EL (cell line): Measurements from ENCODE around the gene CENPC.
"Not testable (repeated sequence)": the region's sequence is repeated elsewhere in the genome, so short reads cannot be mapped to it uniquely, and the experiment has no call there.

Source experiments
- DNase-seq: peaks from one replicate; pipeline ENCODE4 v3.0.0-alpha.2; 2016

Gene CENPC

DNA sequence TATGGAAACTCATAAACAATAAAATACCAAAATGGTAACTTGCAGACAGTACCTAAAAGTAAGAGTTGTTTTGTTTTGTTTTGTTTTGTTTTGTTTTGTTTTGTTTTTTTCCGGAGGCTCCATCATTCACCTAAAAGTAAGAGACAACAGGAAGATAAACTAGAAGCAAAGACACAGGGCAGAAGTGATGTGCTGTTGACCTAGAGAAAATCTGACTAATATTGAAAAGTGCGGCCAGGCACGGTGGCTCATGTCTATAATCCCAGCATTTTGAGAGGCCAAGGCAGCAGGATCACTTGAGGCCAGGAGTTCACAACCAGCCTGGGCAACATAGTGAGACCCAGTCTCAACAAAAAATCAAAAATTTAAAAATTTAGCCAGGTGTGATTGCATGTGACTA is 5.6 kb upstream of the CENPC start:
- no peak for DNase-seq

DNA sequence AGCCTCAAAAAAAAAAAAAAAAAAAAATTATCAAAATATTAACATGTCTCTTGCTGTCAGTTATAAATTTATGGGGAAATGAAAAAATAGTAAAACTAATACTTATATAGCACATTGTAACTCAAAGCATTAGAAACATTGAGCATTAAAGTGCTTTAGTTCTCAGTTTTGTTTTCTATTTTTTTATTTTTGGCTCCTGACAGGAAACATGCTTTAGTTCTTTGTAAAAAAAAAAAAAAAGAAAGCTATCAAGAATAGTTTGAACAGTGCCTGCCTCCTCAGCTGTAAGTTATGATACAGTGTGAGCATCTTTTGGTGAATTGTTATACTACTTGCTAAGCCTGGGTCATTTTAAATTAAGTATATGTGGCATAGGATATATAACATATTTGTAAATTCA is 5.1 kb upstream of the CENPC start:
- no peak for DNase-seq

- DNase-seq: no peak
These were observed 3.8 kb upstream of the CENPC start for GRCh38 chr4:67549123-67549522.

GRCh38 chr4:67546971-67547370 is 1.7 kb upstream of the CENPC start:
- DNase-seq: no peak

DNA sequence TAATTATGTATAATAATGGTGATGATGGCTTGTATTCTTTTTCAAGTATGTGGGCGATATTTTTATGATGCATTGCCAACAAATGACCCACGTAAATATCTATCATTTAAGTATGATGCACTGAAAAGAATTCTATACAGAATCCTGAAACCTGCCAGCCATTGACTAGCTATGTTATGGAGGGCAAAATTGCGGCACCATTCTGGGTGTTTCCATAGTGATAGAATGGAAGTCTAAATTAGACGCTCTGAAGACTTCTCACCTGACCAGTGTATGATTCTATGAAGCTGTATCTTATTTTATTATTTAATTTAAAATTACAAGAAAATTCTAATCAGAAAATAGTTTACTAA is 677 bp upstream of the CENPC start:
- no peak for DNase-seq

- DNase-seq: no peak
These were observed 3.2 kb downstream of the CENPC start for GRCh38 chr4:67542076-67542475.

DNA sequence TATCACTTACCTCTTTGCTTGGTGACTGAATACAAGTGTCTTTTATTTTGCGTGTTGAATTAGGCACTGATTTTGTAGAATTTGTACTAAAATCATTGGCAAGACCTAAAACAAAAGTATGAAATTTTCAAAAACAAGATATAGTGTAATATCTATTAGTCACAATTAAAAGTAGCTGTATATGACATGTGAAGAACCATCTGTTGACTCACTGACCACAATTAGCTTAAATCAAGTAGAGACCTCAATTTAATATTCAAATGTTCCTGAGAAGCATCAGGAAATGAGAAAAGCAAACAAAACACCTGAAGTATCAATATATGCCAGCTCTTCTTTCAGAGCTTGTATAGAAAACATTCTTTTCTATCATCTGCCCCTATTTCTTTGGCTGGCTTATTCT is 5.5 kb downstream of the CENPC start:
- DNase-seq: no peak

DNA sequence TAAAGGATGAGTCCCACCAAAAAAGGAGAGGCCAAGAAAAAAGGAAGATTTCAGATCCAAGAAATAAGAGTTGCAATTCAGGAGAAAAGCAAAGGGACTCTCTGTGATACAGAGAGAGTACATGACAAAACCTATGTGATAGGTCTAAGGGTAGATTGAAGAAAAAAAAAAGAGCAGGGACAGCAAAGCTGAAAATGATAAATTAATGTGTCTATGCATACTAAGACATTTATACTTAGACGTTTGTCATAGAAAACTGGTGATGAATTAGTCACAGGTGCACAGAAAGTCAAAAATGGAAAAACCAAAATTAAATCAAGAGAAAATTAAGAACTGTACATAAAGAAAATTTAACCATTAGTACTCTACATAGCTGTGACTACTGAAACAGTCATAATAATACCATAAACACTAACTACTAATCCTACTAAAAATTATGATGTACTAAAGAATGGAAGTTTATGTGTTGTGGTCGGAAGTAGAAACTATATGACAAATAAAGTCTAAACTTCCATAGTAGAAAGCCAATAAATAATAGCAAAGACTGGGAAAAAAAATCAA is 9.9 kb downstream of the CENPC start:
- no peak for DNase-seq

GRCh38 chr4:67533112-67533511 is 12.2 kb downstream of the CENPC start:
- DNase-seq: no peak

- DNase-seq: peak; percentile 7
These were observed 12.9 kb downstream of the CENPC start for GRCh38 chr4:67532397-67532796.

GRCh38 chr4:67531379-67531962 is 13.8 kb downstream of the CENPC start:
- no peak for DNase-seq

DNA sequence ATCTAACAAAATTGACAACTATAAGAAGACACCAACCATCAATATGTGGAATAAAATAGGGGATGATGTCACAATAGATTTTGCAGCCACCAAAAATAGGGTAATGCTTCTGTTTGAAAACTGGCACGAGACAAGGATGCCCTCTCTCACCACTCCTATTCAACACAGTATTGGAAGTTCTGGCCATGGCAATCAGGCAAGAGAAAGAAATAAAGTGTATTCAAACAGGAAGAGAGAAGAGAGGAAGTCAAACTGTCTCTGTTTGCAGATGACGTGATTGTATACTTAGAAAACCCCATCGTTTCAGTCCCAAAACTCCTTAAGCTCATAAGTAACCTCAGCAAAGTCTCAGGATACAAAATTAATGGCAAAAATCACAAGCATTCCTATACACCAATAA is 21.2 kb downstream of the CENPC start:
- not testable (repeated sequence) for DNase-seq

GRCh38 chr4:67522851-67523671 is 22.2 kb downstream of the CENPC start:
- peak; percentile 8 for DNase-seq

GRCh38 chr4:67522230-67522629 is 23.1 kb downstream of the CENPC start:
- DNase-seq: no peak

DNA sequence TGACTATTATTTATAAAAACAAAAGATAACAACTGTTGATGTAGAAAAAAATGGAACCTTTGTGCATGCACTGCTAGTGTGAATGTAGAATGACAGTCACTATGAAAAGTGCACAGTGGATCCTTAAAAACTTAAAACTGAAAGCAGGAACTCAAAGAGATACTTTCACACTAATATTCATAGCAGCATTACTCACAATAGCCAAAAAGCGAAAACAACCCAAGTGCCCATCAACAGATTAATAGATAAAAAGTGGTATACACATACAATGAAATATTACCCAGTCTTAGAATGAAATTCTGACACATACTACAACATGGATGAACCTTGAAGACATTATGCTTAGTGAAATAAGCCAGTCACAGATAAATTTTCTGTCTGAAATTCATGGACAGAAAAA is 23.8 kb downstream of the CENPC start:
- DNase-seq: no peak

DNA sequence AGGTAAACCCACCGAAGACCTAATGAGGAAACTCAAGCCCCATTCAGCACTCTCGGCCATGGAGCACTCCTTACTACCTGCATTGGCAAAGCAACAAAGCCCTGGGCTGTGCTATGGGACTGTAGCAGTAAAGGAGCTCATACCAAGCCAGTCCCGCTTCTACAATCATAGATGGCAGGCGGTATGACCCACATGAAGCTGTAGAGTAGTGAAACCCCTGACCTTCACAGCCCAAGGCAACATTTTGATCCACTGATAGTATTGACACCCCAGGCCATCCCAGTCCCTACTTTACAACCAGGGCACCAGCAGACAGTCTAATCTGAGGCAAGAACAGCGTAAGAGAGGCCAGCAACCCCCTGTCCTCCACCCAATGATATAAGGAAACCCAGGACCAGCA is 25.2 kb downstream of the CENPC start:
- no peak for DNase-seq

GRCh38 chr4:67512501-67512900 is 32.8 kb downstream of the CENPC start:
- DNase-seq: no peak

DNA sequence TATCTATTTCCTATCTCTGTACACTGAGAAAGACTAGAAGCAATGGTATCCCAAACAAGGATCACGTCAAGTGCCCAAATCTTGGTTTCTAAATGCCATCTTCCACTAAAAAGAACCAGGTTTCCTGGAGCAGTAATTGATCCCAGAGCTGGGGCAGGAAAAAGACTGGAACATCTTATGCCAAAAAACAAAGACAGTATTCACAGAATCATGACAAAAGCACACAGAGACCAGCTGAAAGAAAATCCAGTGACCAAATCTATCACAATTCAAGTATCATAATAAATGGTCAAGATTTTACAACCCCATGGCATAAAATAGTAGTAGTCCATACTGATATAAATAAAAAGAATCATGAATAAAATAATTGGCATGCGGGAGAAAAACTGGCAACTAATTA is 44.9 kb downstream of the CENPC start:
- no peak for DNase-seq

DNA sequence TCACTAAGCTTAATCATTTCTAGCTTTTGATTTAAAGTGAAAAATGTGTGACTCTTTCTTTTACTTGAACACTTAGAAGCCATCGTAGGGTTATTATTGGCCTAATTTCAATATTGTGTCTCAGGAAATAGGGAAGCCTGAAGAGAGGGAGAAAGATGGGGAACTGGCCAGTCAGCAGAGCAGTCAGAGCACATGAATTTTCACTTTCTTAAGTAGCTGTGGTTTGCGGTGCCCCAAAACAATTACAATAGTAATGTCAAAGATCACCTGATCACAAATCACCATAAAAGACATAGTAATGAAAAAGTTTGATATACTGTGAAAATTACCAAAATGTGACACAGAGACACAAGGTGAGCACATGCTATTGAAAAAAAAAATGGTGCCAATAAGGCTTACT is 45.5 kb downstream of the CENPC start:
- no peak for DNase-seq

- peak; percentile 59 for DNase-seq
These were observed 61.3 kb downstream of the CENPC start for GRCh38 chr4:67483868-67484602.

- no peak for DNase-seq
These were observed 64.5 kb downstream of the CENPC start for GRCh38 chr4:67480810-67481209.

GRCh38 chr4:67475155-67475554 is 70.1 kb downstream of the CENPC start:
- DNase-seq: no peak

GRCh38 chr4:67470871-67471270 is 74.4 kb downstream of the CENPC start:
- DNase-seq: no peak

GRCh38 chr4:67468830-67469229 is 76.5 kb downstream of the CENPC start:
- no peak for DNase-seq
